HEK293 (cell line): ENCODE results near the gene DCDC1.

ENCODE experiments used
- CTCF ChIA-PET: fragments of 350-600 bp; formaldehyde crosslinking; extraction: SDS; loops from one replicate; lab custom pipeline; 2021; ENCODE audit warnings: antibody characterized with exemption; lab: Yijun Ruan, JAX
- POLR2A ChIA-PET: fragments of 300-600 bp; formaldehyde crosslinking; extraction: SDS; loops from one replicate; lab custom pipeline; 2020; ENCODE audit warnings: antibody characterized with exemption, inconsistent platforms; lab: Yijun Ruan, JAX
- H3K27ac ChIP-seq: fragments of 200-500 bp; sonication (Bioruptor generic); 2 replicates; pipeline ENCODE4 v1.5.1; 2014; ENCODE audit warnings: low read depth, low read length, control low read depth, inconsistent platforms; ENCODE audit errors: extremely low read depth
- H3K36me3 ChIP-seq, 2 experiments: fragments of 200-500 bp in 1 of 2; sonication (Bioruptor generic) in 1 of 2; 1 replicate in 1 of 2; 2 replicates in 1 of 2; pipeline ENCODE4 v1.5.1; 2014 to 2017; ENCODE audit warnings: inconsistent platforms in 2 of 2, low read length in 2 of 2; ENCODE audit not compliant: control insufficient read depth in 2 of 2, insufficient read depth in 1 of 2
- H3K4me1 ChIP-seq: fragments of 200-500 bp; sonication (Bioruptor generic); 2 replicates; pipeline ENCODE4 v1.5.1; 2014; ENCODE audit warnings: mild to moderate bottlenecking, low read length, inconsistent platforms; ENCODE audit not compliant: control insufficient read depth, insufficient read depth
- H3K4me3 ChIP-seq: 2 replicates; pipeline ENCODE4 v1.5.1; 2011; ENCODE audit warnings: low read depth, mild to moderate bottlenecking, control low read depth, low read length, moderate library complexity
- H3K9me3 ChIP-seq: fragments of 200-500 bp; sonication (Bioruptor generic); 2 replicates; pipeline ENCODE4 v1.5.1; 2014; ENCODE audit warnings: low read depth, low read length, inconsistent platforms; ENCODE audit not compliant: control insufficient read depth, insufficient read depth
- BCL11A ChIP-seq: fragments of 450-650 bp; formaldehyde crosslinking; IDR thresholded peaks from 2 replicates; pipeline ENCODE4 v1.5.1; 2016; ENCODE audit warnings: low read depth, missing biosample characterization, missing genetic modification characterization
- KLF16 ChIP-seq: fragments of 450-650 bp; formaldehyde crosslinking; IDR thresholded peaks from 2 replicates; pipeline ENCODE4 v1.5.1; 2017; ENCODE audit warnings: missing biosample characterization, missing genetic modification characterization
- KLF9 ChIP-seq: fragments of 450-650 bp; formaldehyde crosslinking; IDR thresholded peaks from 2 replicates; pipeline ENCODE4 v1.5.1; 2016; ENCODE audit warnings: missing biosample characterization, missing genetic modification characterization, low read depth
- SCRT1 ChIP-seq: fragments of 450-650 bp; formaldehyde crosslinking; IDR thresholded peaks from 2 replicates; pipeline ENCODE4 v1.5.1; 2016; ENCODE audit warnings: missing biosample characterization, missing genetic modification characterization, borderline replicate concordance
- SP2 ChIP-seq: fragments of 450-650 bp; formaldehyde crosslinking; IDR thresholded peaks from 2 replicates; pipeline ENCODE4 v1.5.1; 2016; ENCODE audit warnings: missing biosample characterization, missing genetic modification characterization
- SP3 ChIP-seq: fragments of 450-650 bp; formaldehyde crosslinking; IDR thresholded peaks from 2 replicates; pipeline ENCODE4 v1.5.1; 2016; ENCODE audit warnings: missing biosample characterization, missing genetic modification characterization
- ZBTB17 ChIP-seq: fragments of 450-650 bp; formaldehyde crosslinking; IDR thresholded peaks from 2 replicates; pipeline ENCODE4 v1.5.1; 2016; ENCODE audit warnings: missing biosample characterization, missing genetic modification characterization
- ZFP3 ChIP-seq: fragments of 450-650 bp; formaldehyde crosslinking; IDR thresholded peaks from 2 replicates; pipeline ENCODE4 v1.5.1; 2016; ENCODE audit warnings: low read depth, missing biosample characterization, missing genetic modification characterization
- ZFP37 ChIP-seq: fragments of 450-650 bp; formaldehyde crosslinking; IDR thresholded peaks from 2 replicates; pipeline ENCODE4 v1.5.1; 2016; ENCODE audit warnings: missing biosample characterization, missing genetic modification characterization
- ZNF10 ChIP-seq: fragments of 450-650 bp; formaldehyde crosslinking; IDR thresholded peaks from 2 replicates; pipeline ENCODE4 v1.5.1; 2017; ENCODE audit warnings: missing biosample characterization, missing genetic modification characterization
- ZNF140 ChIP-seq: fragments of 450-650 bp; formaldehyde crosslinking; IDR thresholded peaks from 2 replicates; pipeline ENCODE4 v1.5.1; 2016; ENCODE audit warnings: missing biosample characterization, missing genetic modification characterization
- ZNF214 ChIP-seq: fragments of 450-650 bp; formaldehyde crosslinking; IDR thresholded peaks from 2 replicates; pipeline ENCODE4 v1.5.1; 2017; ENCODE audit warnings: missing biosample characterization, mild to moderate bottlenecking, missing genetic modification characterization, borderline replicate concordance
- ZNF221 ChIP-seq: fragments of 450-650 bp; formaldehyde crosslinking; IDR thresholded peaks from 2 replicates; pipeline ENCODE4 v1.5.1; 2017; ENCODE audit warnings: missing biosample characterization, missing genetic modification characterization, borderline replicate concordance
- ZNF48 ChIP-seq: fragments of 450-650 bp; formaldehyde crosslinking; IDR thresholded peaks from 2 replicates; pipeline ENCODE4 v1.5.1; 2016; ENCODE audit warnings: missing biosample characterization, missing genetic modification characterization
- ZNF501 ChIP-seq: fragments of 450-650 bp; formaldehyde crosslinking; IDR thresholded peaks from 2 replicates; pipeline ENCODE4 v1.5.1; 2016; ENCODE audit warnings: missing biosample characterization, missing genetic modification characterization
- ZNF704 ChIP-seq: fragments of 450-650 bp; formaldehyde crosslinking; IDR thresholded peaks from 2 replicates; pipeline ENCODE4 v1.5.1; 2016; ENCODE audit warnings: missing biosample characterization, missing genetic modification characterization
- ZNF792 ChIP-seq: fragments of 450-650 bp; formaldehyde crosslinking; IDR thresholded peaks from 2 replicates; pipeline ENCODE4 v1.5.1; 2016; ENCODE audit warnings: missing biosample characterization, missing genetic modification characterization
- TF ChIP-seq, protein P1 (sequence below): fragments of 450-650 bp; formaldehyde crosslinking; conservative IDR thresholded peaks from 2 replicates; pipeline ENCODE4 v1.5.1; 2016; ENCODE audit warnings: low read depth, missing biosample characterization, missing genetic modification characterization
- TF ChIP-seq, protein P2 (sequence below): fragments of 450-650 bp; formaldehyde crosslinking; IDR thresholded peaks from 2 replicates; pipeline ENCODE4 v1.5.1; 2016; ENCODE audit warnings: missing biosample characterization, missing genetic modification characterization
- TF ChIP-seq, protein P3 (sequence below): fragments of 450-650 bp; formaldehyde crosslinking; IDR thresholded peaks from 2 replicates; pipeline ENCODE4 v1.5.1; 2017; ENCODE audit warnings: missing biosample characterization, missing genetic modification characterization

DCDC1 gene

GRCh38 chr11:31383116-31383515 lies 13.6 kb upstream of the DCDC1 start:
- CTCF ChIA-PET = interaction anchor here (0.7 to 1.0 kb wide), 2 partner anchors 143 to 565 kb away, joined by 3 read pairs; no protein-coding TSS in a partner anchor
- Histone ChIP-seq H3K4me1 (no peaks in the 10 kb centered on the region), H3K9me3 (no peaks in the 10 kb centered on the region), H3K36me3 (peaks cover 0 to 8% of the 10 kb centered on the region in 2 experiments; a peak in 1 of 3 replicates), H3K27ac (no peak overlapping the region), H3K4me3 (no peak overlapping the region)
- TF ChIP-seq ZFP3 (tag by site-specific recombination) = no peak
- TF ChIP-seq ZFP37 = no peak
- no peak for TF ChIP-seq ZNF792 (tag by site-specific recombination)
- no peak for TF ChIP-seq ZNF10
- TF ChIP-seq ZNF214 (tag by site-specific recombination) = no peak
- no peak for TF ChIP-seq ZNF221
- TF ChIP-seq ZNF704 (tag by site-specific recombination) = no peak
- TF ChIP-seq BCL11A (tag by site-specific recombination) = no peak
- TF ChIP-seq KLF16 = no peak
- no peak for TF ChIP-seq ZNF140 (tag by site-specific recombination)
- no peak for TF ChIP-seq SP2 (tag by site-specific recombination)
- TF ChIP-seq, protein P1, sequence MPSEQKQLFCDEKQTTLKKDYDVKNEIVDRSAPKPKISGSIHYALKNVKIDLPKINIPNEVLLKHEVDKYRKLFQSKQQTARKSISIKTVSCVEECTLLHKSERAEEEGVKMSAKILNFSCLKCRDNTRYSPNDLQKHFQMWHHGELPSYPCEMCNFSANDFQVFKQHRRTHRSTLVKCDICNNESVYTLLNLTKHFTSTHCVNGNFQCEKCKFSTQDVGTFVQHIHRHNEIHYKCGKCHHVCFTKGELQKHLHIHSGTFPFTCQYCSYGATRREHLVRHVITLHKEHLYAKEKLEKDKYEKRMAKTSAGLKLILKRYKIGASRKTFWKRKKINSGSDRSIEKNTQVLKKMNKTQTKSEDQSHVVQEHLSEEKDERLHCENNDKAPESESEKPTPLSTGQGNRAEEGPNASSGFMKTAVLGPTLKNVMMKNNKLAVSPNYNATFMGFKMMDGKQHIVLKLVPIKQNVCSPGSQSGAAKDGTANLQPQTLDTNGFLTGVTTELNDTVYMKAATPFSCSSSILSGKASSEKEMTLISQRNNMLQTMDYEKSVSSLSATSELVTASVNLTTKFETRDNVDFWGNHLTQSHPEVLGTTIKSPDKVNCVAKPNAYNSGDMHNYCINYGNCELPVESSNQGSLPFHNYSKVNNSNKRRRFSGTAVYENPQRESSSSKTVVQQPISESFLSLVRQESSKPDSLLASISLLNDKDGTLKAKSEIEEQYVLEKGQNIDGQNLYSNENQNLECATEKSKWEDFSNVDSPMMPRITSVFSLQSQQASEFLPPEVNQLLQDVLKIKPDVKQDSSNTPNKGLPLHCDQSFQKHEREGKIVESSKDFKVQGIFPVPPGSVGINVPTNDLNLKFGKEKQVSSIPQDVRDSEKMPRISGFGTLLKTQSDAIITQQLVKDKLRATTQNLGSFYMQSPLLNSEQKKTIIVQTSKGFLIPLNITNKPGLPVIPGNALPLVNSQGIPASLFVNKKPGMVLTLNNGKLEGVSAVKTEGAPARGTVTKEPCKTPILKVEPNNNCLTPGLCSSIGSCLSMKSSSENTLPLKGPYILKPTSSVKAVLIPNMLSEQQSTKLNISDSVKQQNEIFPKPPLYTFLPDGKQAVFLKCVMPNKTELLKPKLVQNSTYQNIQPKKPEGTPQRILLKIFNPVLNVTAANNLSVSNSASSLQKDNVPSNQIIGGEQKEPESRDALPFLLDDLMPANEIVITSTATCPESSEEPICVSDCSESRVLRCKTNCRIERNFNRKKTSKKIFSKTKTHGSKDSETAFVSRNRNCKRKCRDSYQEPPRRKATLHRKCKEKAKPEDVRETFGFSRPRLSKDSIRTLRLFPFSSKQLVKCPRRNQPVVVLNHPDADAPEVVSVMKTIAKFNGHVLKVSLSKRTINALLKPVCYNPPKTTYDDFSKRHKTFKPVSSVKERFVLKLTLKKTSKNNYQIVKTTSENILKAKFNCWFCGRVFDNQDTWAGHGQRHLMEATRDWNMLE (tag by site-specific recombination) = no peak
- TF ChIP-seq, protein P2, sequence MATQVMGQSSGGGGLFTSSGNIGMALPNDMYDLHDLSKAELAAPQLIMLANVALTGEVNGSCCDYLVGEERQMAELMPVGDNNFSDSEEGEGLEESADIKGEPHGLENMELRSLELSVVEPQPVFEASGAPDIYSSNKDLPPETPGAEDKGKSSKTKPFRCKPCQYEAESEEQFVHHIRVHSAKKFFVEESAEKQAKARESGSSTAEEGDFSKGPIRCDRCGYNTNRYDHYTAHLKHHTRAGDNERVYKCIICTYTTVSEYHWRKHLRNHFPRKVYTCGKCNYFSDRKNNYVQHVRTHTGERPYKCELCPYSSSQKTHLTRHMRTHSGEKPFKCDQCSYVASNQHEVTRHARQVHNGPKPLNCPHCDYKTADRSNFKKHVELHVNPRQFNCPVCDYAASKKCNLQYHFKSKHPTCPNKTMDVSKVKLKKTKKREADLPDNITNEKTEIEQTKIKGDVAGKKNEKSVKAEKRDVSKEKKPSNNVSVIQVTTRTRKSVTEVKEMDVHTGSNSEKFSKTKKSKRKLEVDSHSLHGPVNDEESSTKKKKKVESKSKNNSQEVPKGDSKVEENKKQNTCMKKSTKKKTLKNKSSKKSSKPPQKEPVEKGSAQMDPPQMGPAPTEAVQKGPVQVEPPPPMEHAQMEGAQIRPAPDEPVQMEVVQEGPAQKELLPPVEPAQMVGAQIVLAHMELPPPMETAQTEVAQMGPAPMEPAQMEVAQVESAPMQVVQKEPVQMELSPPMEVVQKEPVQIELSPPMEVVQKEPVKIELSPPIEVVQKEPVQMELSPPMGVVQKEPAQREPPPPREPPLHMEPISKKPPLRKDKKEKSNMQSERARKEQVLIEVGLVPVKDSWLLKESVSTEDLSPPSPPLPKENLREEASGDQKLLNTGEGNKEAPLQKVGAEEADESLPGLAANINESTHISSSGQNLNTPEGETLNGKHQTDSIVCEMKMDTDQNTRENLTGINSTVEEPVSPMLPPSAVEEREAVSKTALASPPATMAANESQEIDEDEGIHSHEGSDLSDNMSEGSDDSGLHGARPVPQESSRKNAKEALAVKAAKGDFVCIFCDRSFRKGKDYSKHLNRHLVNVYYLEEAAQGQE = no peak
- TF ChIP-seq, protein P3, sequence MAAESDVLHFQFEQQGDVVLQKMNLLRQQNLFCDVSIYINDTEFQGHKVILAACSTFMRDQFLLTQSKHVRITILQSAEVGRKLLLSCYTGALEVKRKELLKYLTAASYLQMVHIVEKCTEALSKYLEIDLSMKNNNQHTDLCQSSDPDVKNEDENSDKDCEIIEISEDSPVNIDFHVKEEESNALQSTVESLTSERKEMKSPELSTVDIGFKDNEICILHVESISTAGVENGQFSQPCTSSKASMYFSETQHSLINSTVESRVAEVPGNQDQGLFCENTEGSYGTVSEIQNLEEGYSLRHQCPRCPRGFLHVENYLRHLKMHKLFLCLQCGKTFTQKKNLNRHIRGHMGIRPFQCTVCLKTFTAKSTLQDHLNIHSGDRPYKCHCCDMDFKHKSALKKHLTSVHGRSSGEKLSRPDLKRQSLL (tag by site-specific recombination) = no peak
- TF ChIP-seq KLF9 (tag by site-specific recombination) = no peak
- no peak for TF ChIP-seq SCRT1
- no peak for TF ChIP-seq ZBTB17 (tag by site-specific recombination)
- no peak for TF ChIP-seq SP3 (tag by site-specific recombination)
- no peak for TF ChIP-seq ZNF48 (tag by site-specific recombination)
- TF ChIP-seq ZNF501 = no peak
- POLR2A ChIA-PET = no interaction called here
